DMS79 (cell line): ENCODE results near the gene ZNF407.
A peak's percentile ranks its signal among the peaks of the same experiment; 100 is the strongest.

Source experiments
- DNase-seq: peaks from one replicate; lab custom pipeline; 2025; lab: John Stamatoyannopoulos, UW

The ZNF407 gene

GRCh38 chr18:74793746-74794145 lies 196.1 kb downstream of the ZNF407 start:
- no peak for DNase-seq

DNA sequence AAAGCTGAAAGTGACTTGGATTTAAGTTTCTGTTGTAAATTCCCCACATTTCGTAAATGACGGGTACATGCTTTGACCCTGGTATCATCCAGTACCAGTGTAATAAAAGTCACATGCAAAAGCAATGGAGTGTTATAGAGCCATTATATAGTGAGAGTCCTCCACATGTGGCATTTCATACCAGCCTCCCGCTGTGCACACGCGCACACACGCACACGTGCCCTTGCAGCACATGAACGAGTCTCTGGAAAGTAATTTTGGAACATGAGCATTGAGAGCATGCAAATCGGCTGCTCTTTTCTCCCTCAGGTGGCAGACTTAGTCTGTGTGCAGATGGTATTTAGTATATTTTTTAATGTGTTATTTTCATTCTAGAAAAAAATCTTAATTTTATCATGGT lies 198.1 kb downstream of the ZNF407 start:
- no peak for DNase-seq

DNA sequence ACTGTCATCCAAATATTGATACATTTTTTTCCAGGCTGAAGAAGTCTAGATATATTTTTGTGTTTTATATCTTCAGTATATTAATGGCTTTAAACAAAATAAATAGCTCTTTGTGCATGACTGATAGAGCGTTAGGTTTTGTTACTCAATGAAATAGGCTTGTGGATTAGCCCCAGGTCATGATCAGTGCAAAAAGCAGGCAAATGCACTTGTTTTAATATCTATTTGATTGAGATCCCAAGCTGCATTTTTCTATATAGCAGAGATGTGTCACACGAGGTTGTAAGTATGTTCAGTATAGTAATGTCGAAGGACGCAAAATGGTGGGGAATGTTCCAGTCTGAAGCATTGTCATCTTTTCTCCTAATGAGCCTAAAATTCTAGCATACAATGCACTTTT lies 198.5 kb downstream of the ZNF407 start:
- no peak for DNase-seq

DNA sequence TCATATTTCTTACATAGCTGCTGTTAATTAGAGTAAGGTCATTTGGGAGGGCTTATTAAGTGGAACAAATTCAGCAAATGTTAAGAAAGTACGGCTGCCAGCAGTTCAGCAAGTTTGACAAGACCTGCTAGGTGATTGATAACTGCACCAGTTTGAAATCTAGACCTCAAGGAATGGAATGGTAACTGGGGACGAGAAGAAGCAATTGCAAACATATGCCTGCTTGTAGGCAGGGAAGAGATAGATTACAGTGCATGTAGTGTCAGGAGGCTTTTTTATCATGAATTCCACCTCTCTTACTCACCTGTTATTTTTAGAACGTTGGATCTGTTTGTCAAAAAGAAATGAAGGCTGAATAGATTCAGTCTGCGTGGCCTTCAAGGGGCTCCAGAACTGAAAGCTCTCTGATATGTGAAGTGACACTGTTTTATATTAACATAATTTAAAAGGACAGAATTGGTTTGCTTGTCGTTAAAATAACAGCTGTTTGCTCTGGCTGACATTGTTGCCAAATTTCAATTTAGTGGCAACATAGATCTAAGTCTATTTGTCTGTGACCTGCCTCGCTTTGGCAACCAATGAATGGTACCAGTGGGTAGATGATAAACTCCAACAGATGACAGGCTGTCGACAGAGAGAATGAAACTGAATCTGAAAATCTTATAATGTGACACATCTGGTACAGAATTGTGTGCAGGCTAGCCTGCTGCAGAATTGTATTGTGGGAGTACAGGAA lies 199.3 kb downstream of the ZNF407 start:
- no peak for DNase-seq

DNA sequence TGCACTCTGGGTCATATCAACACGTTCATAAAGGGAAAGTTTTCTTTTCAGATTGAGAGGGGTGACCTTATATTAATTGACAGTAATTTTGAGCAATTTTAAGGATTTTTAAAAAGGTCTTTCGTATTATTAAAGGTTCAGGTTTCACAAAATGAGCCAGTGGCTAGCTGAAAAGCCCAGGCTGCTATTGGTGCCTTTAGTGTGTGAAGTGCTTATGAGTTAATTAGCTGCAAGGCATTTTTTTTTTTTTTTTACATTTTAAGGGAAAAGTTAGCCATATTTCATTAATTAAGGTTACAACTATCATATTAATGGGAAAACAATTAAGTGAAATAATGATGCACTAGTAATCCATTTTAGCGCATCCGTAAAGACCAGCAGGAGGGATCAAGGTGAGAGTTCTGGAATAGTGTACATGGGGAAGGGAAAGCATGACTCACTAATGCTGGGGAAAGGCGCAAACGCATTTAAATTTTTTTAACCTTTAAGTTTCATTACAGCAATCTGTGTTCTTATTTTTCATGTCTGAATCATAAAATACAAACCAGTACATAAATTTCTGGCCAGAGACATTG lies 200.0 kb downstream of the ZNF407 start:
- no peak for DNase-seq

- DNase-seq: no peak
These were observed 201.9 kb downstream of the ZNF407 start for GRCh38 chr18:74799542-74799941.

GRCh38 chr18:74800098-74800497 lies 202.4 kb downstream of the ZNF407 start:
- DNase-seq: no peak

DNA sequence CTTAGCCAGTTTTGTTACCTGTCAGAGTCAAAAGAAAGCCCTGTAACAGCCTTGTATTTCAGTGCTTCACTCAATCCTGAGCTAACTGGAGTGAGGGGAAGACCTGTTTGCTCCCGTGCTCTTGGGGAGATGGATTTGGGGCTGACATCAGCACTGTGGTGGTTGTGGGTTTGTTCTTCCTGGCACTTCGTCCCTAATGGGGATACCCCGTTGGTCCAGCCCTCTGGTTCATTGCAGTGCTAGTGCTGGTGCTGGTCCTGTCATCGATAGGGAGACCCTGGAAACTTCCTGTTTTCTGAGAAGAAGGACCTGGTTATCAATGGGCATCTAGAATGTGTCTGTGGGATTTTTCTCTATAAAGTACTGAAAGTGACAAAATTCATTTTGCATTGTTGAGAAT lies 205.4 kb downstream of the ZNF407 start:
- no peak for DNase-seq

DNA sequence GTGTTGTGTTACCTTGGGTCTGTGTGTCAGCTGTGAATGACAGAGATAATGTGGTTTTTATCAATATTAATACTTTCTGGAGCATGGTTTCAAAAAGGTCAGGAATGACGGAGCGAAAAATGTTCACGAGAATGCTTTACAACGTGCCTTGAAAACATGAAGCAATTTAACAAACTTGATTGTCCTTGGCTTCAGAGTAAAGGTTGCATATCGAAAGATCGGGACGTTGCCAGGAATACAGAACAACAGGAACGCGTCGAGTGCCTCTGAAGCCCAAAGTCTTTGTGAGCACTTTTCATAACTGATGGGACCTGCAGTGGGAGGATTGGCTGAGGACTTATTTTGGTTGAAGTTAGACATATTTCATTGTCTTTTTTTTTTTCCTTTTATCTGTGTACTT lies 206.1 kb downstream of the ZNF407 start:
- DNase-seq: no peak

GRCh38 chr18:74804677-74805076 lies 207.0 kb downstream of the ZNF407 start:
- DNase-seq: no peak

GRCh38 chr18:74806073-74806472 lies 208.4 kb downstream of the ZNF407 start:
- no peak for DNase-seq

GRCh38 chr18:74806700-74807416 lies 209.2 kb downstream of the ZNF407 start:
- peak; percentile 10 for DNase-seq

DNA sequence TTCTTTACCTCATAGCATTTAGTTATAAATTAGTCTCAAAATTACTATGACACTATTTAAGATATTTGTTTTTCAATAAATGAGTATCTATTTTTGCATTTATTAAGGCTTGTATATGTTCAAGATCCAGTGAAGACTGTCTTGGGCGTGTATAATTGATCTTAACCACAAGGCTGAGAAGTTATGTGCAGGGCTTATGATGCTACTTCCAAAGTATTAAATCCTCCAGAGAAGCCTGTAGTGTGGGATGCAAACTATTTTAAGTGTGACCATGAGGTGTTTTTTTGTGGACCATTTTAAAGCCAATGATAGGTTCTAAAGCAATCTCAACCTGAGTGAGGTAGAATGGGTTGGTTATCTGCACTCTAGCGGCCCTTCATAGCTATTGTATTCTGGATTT lies 219.9 kb downstream of the ZNF407 start:
- no peak for DNase-seq

DNA sequence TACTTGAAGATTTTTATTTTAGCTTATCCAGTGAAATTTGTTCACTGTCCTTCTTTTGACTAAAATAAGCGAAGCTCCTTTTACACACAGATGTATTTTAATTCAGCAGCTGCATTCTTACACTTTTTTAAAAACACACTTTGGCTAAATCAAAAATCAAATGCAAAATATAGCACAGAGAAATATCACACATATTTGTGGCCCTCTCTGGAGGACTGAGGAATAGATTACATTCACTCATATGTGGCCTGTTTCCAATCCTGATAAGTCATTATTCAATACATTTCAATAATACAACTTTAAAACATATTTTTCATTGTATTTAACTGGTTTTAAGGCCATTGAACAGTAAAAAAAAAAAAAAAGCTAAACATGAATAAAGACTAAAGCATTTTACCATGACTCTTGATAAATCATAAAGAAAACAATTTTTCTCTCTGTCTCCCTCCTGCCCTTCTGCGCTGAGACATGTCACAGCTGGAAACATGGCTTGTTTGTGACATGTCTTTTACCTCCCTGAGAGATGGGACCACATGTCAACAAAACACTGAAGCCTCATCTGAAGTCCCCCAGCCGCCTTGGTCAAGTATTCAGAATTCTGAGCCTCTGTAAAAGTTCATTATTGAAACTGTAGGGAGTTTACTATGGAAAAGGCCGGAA lies 221.0 kb downstream of the ZNF407 start:
- DNase-seq: no peak

DNA sequence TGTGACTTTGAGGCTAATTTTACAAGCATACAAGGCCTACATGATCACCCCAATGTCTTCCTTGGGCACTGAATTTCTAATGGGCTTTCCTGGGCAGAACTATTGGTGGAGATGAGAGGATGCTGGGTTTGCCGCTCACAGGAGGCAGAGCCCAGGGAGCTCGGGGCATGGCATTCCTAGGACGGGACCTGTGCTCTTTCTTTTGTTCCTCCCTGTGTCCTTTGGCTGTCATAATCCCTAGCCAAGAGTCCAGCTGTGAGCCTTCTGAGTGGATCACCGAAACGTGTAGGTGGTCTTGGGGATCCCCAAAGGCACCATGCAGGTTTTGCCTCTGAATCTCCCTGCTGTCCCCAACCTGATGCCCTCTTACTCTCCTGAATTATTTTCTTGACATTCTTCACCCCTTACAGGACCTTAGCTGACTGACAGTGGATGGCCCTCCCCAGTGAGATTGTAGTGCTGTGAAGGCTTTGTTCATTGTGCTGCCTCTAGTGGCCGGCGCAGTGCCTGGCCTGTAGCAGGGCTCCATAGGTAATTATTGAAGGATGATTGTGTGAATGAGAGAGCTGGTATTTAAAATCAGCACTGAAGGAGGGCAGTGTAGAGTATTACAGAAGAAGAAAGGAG lies 221.9 kb downstream of the ZNF407 start:
- no peak for DNase-seq

- DNase-seq: no peak
These were observed 222.6 kb downstream of the ZNF407 start for GRCh38 chr18:74820160-74820780.

- no peak for DNase-seq
These were observed 227.8 kb downstream of the ZNF407 start for GRCh38 chr18:74825460-74825859.

GRCh38 chr18:74826572-74826971 lies 228.9 kb downstream of the ZNF407 start:
- DNase-seq: no peak

DNA sequence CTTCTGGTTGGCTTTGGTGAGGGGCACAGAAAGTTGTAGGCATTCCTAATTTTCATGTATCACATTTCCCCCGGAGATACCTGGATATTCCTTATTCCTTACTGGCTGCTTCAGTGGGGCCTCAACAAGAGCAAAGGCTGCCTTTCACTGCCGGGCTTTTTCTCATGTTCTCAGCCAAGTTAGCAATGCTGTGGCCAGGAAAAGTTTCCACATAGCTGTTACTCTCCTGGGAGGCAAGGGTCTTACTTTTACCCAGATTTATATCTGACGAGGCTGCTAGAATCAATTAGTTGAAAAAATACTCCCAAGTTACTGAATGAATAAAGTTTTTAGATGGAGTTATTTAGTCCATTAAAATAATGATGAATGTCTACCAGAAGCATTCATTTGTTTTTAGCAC lies 230.5 kb downstream of the ZNF407 start:
- no peak for DNase-seq

- DNase-seq: no peak
These were observed 234.0 kb downstream of the ZNF407 start for GRCh38 chr18:74831571-74832250.

DNA sequence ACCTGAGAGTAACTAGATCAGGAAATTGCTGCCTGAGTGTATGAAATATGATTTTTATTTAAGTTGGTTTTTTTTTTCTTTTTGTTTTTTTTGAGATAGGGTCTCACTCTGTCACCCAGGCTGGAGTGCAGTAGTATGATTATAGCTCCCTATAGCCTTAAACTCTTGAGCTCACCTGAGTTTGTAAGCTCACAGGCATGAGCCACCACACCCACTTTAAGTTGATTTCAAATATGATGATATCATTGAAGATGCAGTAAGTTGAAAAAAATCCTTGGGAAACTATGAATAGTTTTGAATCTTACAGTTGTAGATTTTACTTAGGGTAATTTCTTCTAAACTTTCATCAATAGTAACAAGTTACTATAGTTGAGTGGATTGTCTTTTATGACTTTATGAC lies 234.7 kb downstream of the ZNF407 start:
- DNase-seq: no peak
